ENCODE data around the gene TNFSF8.

DNA sequence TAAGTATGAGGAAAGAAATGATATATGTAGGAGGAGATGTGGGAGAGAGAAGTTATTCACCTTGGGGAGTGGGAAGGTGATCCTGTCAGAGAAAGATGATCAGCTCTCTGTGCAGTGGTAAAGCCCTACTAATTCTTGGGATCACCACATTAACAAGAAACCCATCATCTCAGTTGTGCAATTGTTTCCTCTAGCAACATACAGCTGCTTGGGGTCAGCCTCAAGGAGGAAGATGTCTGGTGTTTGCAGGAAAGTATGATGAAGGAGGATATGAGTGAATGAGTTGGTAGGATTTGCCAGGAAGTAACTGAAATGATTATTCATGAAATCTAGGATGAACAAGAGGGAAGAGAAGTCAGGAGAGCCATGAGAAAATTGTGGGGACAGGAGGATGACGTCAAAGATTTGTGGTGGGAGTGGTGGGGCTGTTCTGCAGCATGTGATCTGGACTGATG lies 50.1 kb downstream of the TNFSF8 start:
- TF ChIP-seq POLR2A (IDR thresholded peaks at IDR 0.05; ENCODE audit: low read depth, low read length) (no peak), POLR2AphosphoS5 (IDR thresholded peaks at IDR 0.05; ENCODE audit: low read depth, low read length) (no peak), TAF1 (IDR thresholded peaks at IDR 0.05; ENCODE audit: low read depth, low read length) (no peak), POU2F2 (IDR thresholded peaks at IDR 0.05; ENCODE audit: low read depth, low read length) (no peak), SPI1 (IDR thresholded peaks at IDR 0.05; ENCODE audit: low read depth, low read length) (no peak)

Measured in GM12891 (cell line).